Stomach (tissue), 4 donors: Measurements from ENCODE around the gene TFCP2L1.

Experiments used
- EP300 ChIP-seq: sonication (generic); formaldehyde crosslinking; IDR thresholded peaks from one replicate; pipeline ENCODE4 v1.6.1; 2017; ENCODE audit warnings: antibody characterized with exemption
- POLR2A ChIP-seq, 4 donors: fragments of 450-650 bp; IDR thresholded peaks; one replicate each; pipeline ENCODE4 v1.6.1; 2016; ENCODE audit warnings: antibody characterized with exemption in 4 of 4, control low read depth in 2 of 4, mild to moderate bottlenecking in 1 of 4, moderate library complexity in 1 of 4
- POLR2AphosphoS5 ChIP-seq, 3 donors: sonication (generic); formaldehyde crosslinking; IDR thresholded peaks; one replicate each; pipeline ENCODE4 v1.6.1; 2016; ENCODE audit warnings: antibody characterized with exemption in 3 of 3
- TF ChIP-seq, protein P1 (sequence below), 7 experiments: fragments of 450-650 bp in 4 of 7; fragments of 200-600 bp in 3 of 7; sonication (generic) in 3 of 7; IDR thresholded peaks; one replicate each; pipeline ENCODE4 v1.5.1; 2016 to 2019; ENCODE audit warnings: antibody characterized with exemption in 7 of 7, control low read depth in 2 of 7, mild to moderate bottlenecking in 1 of 7

DNA sequence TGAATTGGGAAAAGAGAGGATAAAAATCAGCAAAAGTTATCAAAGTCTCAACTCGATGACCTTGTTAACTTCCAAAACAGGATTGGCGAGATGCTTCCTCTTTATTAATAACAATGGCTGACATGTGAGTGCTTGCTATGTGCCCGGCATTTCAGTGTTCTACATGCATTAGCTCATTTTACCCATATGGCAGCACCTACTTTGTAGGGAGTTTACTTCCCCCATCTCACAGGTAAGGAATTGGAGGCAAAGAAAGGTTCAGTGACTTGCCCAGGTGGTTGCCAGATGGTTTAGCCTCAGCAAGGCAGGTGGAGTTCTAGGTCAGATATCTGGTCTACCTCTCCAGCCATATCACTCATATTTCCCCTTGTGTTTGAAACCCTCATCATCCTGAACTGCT lies 12.4 kb downstream of the TFCP2L1 start:
- TF ChIP-seq, protein P1, sequence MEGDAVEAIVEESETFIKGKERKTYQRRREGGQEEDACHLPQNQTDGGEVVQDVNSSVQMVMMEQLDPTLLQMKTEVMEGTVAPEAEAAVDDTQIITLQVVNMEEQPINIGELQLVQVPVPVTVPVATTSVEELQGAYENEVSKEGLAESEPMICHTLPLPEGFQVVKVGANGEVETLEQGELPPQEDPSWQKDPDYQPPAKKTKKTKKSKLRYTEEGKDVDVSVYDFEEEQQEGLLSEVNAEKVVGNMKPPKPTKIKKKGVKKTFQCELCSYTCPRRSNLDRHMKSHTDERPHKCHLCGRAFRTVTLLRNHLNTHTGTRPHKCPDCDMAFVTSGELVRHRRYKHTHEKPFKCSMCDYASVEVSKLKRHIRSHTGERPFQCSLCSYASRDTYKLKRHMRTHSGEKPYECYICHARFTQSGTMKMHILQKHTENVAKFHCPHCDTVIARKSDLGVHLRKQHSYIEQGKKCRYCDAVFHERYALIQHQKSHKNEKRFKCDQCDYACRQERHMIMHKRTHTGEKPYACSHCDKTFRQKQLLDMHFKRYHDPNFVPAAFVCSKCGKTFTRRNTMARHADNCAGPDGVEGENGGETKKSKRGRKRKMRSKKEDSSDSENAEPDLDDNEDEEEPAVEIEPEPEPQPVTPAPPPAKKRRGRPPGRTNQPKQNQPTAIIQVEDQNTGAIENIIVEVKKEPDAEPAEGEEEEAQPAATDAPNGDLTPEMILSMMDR (IDR thresholded peaks at IDR 0.05) = no peak
- TF ChIP-seq POLR2A (IDR thresholded peaks at IDR 0.05) (no peak), POLR2AphosphoS5 (IDR thresholded peaks at IDR 0.05) (no peak), EP300 (no peak)
